ENCODE results near the gene DBX2. TPM values are rescaled to one million over a fixed set of nuclear protein-coding genes. Genes with fewer than 3 reads are reported as not detected.

DBX2 gene
- total RNA-seq, 1 donor from 2014 or later = 0.14 TPM

DNA sequence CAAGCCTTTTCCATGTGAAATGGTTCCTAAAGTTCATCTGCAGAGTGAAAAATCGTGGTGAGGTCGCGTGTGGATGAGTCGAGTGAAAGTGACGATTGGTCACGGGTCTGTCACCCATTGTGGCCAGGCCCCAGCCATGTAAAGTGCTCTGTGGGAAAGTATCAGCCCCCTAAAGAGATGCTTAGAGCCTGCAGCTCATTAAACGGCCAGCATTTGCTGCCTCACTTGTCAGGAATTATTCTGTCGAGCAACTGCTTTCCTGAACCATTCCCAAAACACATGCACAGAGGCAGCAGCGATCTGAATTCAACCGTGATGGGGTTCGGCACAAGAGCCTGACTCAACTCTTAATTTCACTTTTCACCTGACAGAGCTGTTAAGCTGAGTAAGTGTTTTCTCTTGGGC, 16.0 kb downstream of the DBX2 start:
- intact Hi-C loops (cut with micrococcal nuclease) = no loop called here
- H3K36me3 ChIP-seq = no peaks in the 10 kb centered on the region
- H3K4me1 ChIP-seq = no peaks in the 10 kb centered on the region
- H3K27me3 ChIP-seq (ENCODE audit: low read depth) = peaks cover 1% of the 10 kb centered on the region
- TF ChIP-seq, protein P1, sequence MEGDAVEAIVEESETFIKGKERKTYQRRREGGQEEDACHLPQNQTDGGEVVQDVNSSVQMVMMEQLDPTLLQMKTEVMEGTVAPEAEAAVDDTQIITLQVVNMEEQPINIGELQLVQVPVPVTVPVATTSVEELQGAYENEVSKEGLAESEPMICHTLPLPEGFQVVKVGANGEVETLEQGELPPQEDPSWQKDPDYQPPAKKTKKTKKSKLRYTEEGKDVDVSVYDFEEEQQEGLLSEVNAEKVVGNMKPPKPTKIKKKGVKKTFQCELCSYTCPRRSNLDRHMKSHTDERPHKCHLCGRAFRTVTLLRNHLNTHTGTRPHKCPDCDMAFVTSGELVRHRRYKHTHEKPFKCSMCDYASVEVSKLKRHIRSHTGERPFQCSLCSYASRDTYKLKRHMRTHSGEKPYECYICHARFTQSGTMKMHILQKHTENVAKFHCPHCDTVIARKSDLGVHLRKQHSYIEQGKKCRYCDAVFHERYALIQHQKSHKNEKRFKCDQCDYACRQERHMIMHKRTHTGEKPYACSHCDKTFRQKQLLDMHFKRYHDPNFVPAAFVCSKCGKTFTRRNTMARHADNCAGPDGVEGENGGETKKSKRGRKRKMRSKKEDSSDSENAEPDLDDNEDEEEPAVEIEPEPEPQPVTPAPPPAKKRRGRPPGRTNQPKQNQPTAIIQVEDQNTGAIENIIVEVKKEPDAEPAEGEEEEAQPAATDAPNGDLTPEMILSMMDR (IDR thresholded peaks at IDR 0.05; ENCODE audit: borderline replicate concordance) = no peak
- H3K4me3 ChIP-seq = no peak overlapping the region
- H3K27ac ChIP-seq (replicated peaks) = no peak overlapping the region
- no peak for DNase-seq
- no peaks in the 10 kb centered on the region for H3K9me3 ChIP-seq (replicated peaks)

DNA sequence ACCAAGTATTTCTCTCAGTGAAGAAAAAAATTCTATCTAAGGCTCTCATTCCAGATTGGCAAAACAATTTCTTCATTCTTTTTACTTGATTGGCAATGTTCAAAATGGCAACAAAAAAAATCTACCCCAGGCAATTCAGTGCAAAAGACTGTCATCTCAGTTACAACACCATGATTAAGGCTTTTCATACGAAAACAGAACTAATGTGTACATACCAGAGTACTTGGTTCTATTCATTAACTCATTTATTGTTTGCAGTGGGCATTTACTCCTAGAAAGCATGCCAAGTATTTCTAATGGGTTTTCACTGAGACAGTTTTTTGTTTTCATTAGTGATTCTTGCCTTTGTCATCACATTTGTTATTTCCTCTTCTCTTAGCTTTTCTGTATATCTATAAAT, 33.0 kb downstream of the DBX2 start:
- Histone ChIP-seq H3K4me1 (no peaks in the 10 kb centered on the region), H3K4me3 (no peak overlapping the region), H3K27me3 (ENCODE audit: low read depth) (no peaks in the 10 kb centered on the region), H3K9me3 (replicated peaks) (peaks cover 37% of the 10 kb centered on the region), H3K27ac (replicated peaks) (no peak overlapping the region), H3K36me3 (no peaks in the 10 kb centered on the region)
- intact Hi-C loops (cut with micrococcal nuclease) = no loop called here
- no peak for DNase-seq
- TF ChIP-seq, protein P1 (IDR thresholded peaks at IDR 0.05; ENCODE audit: borderline replicate concordance) = no peak

DNA sequence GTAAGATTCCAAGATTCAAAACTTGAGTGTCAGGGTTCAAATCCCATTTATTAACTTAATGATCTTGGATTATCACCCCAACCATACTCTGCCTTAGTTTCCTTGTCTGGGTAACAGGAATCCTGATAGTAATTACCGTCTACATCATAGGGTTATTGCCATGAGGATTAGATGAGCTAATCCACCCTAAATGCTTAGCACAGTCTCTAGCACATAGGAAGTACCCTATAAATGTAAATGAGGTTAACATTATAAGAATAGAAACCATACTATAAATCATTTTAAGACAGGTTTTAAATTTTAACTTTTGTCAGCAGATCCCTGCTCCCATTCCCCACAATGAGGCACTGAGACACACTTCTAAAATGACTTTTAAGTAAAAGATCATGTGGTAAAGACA, 36.5 kb downstream of the DBX2 start:
- Histone ChIP-seq H3K4me3 (no peak overlapping the region), H3K4me1 (no peaks in the 10 kb centered on the region), H3K9me3 (replicated peaks) (peaks cover 10% of the 10 kb centered on the region), H3K36me3 (no peaks in the 10 kb centered on the region), H3K27me3 (ENCODE audit: low read depth) (no peaks in the 10 kb centered on the region), H3K27ac (replicated peaks) (no peak overlapping the region)
- no peak for DNase-seq
- intact Hi-C loops (cut with micrococcal nuclease) = no loop called here
- TF ChIP-seq, protein P1 (IDR thresholded peaks at IDR 0.05; ENCODE audit: borderline replicate concordance) = no peak

DNA sequence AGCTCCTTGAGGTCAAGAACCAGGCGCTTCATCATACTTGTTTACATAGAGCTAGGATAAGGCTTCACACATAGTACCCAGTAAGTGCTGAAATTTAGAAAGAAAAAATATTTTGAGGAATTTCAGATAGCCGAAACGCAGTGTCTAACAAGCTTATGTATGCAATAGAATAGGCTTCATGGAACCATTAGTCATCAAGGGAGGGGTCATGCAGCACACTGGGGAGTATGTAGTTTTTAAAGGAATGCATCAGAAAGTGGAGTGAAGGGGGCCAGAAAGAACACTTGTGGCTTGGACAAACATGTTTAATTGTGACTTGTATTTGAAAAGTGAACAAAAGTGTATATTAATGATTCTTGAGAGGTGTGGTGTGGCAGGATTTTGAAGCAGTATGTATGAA, 38.1 kb downstream of the DBX2 start:
- Histone ChIP-seq H3K4me1 (no peaks in the 10 kb centered on the region), H3K36me3 (no peaks in the 10 kb centered on the region), H3K4me3 (no peak overlapping the region), H3K9me3 (replicated peaks) (no peaks in the 10 kb centered on the region), H3K27me3 (ENCODE audit: low read depth) (no peaks in the 10 kb centered on the region), H3K27ac (replicated peaks) (no peak overlapping the region)
- intact Hi-C loops (cut with micrococcal nuclease) = no loop called here
- no peak for DNase-seq
- TF ChIP-seq, protein P1 (IDR thresholded peaks at IDR 0.05; ENCODE audit: borderline replicate concordance) = no peak

DNA sequence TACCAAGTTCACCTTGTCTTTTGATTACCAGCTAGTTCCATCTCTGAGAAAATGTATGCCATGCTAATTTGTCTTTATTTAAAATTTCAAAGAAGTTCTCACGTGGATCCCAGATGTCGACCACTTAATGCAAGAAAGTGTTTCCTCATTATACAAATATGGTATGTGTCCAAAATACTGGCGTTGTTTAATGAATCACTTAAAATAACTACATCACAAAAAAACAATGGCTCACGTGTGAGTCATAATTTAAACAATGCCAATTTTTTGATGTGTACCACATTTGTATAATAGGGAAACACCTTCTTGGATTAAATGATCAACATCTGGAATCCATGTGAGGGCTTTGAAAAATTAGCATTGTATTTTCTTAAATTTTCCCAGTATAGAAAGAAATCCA, 40.8 kb downstream of the DBX2 start:
- DNase-seq = no peak
- H3K27ac ChIP-seq (replicated peaks) = no peak overlapping the region
- H3K27me3 ChIP-seq (ENCODE audit: low read depth) = no peaks in the 10 kb centered on the region
- intact Hi-C loops (cut with micrococcal nuclease) = no loop called here
- no peak overlapping the region for H3K4me3 ChIP-seq
- H3K9me3 ChIP-seq (replicated peaks) = no peaks in the 10 kb centered on the region
- no peaks in the 10 kb centered on the region for H3K36me3 ChIP-seq
- H3K4me1 ChIP-seq = no peaks in the 10 kb centered on the region
- TF ChIP-seq, protein P1 (IDR thresholded peaks at IDR 0.05; ENCODE audit: borderline replicate concordance) = no peak

DNA sequence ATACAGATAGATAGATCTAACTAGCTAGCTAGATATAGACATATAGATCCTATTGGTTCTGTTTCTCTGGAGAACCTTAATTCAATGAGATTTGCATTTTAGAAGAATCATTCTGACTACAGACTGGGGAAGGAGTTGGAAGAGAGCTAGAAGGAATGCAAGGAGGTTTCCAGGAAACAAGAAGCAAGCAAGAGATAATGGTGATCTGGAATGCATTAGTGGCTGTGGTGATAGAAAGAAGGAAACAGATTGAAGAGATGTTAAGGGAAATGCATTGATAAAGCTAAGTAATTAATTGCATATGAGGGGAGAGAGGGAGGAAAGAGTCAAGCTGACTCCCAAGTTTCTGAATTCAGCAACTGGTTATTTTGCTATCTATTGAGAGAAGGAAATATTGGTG, 42.7 kb downstream of the DBX2 start:
- intact Hi-C loops (cut with micrococcal nuclease) = no loop called here
- Histone ChIP-seq H3K27me3 (ENCODE audit: low read depth) (no peaks in the 10 kb centered on the region), H3K4me3 (no peak overlapping the region), H3K9me3 (replicated peaks) (no peaks in the 10 kb centered on the region), H3K27ac (replicated peaks) (no peak overlapping the region), H3K36me3 (no peaks in the 10 kb centered on the region), H3K4me1 (no peaks in the 10 kb centered on the region)
- DNase-seq = no peak
- TF ChIP-seq, protein P1 (IDR thresholded peaks at IDR 0.05; ENCODE audit: borderline replicate concordance) = no peak
